H1 (cell line): ENCODE results near the gene NECTIN3. TPM values are rescaled to one million over a fixed set of nuclear protein-coding genes. Genes with fewer than 3 reads are reported as not detected.

Experiments used
- CBX8 ChIP-seq: fragments of 300-800, 300-1000 bp; sonication (generic); IDR thresholded peaks from 2 replicates; pipeline ENCODE4 v1.7.1; 2016; ENCODE audit warnings: low read depth, low read length, borderline replicate concordance
- CEBPB ChIP-seq: IDR thresholded peaks from 2 replicates; pipeline ENCODE4 v1.6.1; 2012; ENCODE audit warnings: low read depth, low read length
- CHD1 ChIP-seq: IDR thresholded peaks from 2 replicates; pipeline ENCODE4 v1.6.1; 2012; ENCODE audit warnings: low read depth, low read length, improper control_type of control experiment
- CTCF ChIP-seq, 3 experiments: IDR thresholded peaks; 1 replicate in 2 of 3; 2 replicates in 1 of 3; pipeline versions ENCODE4 v1.5.1 to v1.6.1; 2011; ENCODE audit warnings: low read length in 3 of 3, mild to moderate bottlenecking in 3 of 3, inconsistent platforms in 2 of 3, low read depth in 1 of 3, moderate library complexity in 1 of 3; ENCODE audit not compliant: insufficient read depth in 1 of 3; ENCODE audit errors: control extremely low read depth in 1 of 3
- EZH2 ChIP-seq: fragments of 200-600 bp; sonication (generic); IDR thresholded peaks from 2 replicates; pipeline ENCODE4 v1.7.1; 2012; ENCODE audit warnings: low read depth, mild to moderate bottlenecking, moderate library complexity, low read length, inconsistent platforms; ENCODE audit not compliant: severe bottlenecking
- KDM1A ChIP-seq: fragments of 200-600, 300-600 bp; sonication (generic); IDR thresholded peaks from 2 replicates; pipeline ENCODE4 v1.7.1; 2016; ENCODE audit warnings: mild to moderate bottlenecking, low read length, borderline replicate concordance
- SIX5 ChIP-seq: IDR thresholded peaks from 2 replicates; pipeline ENCODE4 v1.6.1; 2011; ENCODE audit warnings: mild to moderate bottlenecking, low read depth, low read length
- SP1 ChIP-seq: IDR thresholded peaks from 2 replicates; pipeline ENCODE4 v1.6.1; 2011; ENCODE audit warnings: low read depth, low read length
- polyA plus RNA-seq, 7 experiments: library from polyadenylated mRNA; depleted of rRNA in 3 of 7; stranded (reverse) in 5 of 7; unstranded in 2 of 7; fragments of >200 nt in 5 of 7; fragments of 200-250 nt in 2 of 7; gene quantifications; 1 replicate in 5 of 7; 2 replicates in 1 of 7; 4 replicates in 1 of 7; pipeline versions ENCODE4 v1.2.1 to v1.2.3, GENCODE V29; 2011 to 2013; ENCODE audit warnings: missing spikeins in 2 of 7, mixed read lengths in 2 of 7
- total RNA-seq: library from RNA; stranded (reverse); fragmentation: NEBNext Ultra II Directional; extraction: Animal tissue kit (Norgen Biotek cat#: 25700); gene quantifications from 2 replicates; pipeline ENCODE4 v1.2.1, GENCODE V29; 2021

NECTIN3 gene
- total and polyA plus RNA-seq, 2 of the 8 experiments (the other 6 are each of a cell fraction or from before 2014, with no cell fraction given) = 13.6 to 50.6 TPM

GRCh38 chr3:111197485-111197884 lies 125.9 kb downstream of the NECTIN3 start (continued):
- TF ChIP-seq CTCF (IDR thresholded peaks at IDR 0.05; ENCODE audit: control extremely low read depth in 1 of 3, insufficient read depth in 1 of 3, low read depth in 1 of 3, low read length in 3 of 3) = no peak
- no peak for TF ChIP-seq SIX5
- TF ChIP-seq EZH2 = no peak
- TF ChIP-seq CHD1 = no peak
- TF ChIP-seq CEBPB = no peak
- no peak for TF ChIP-seq SP1
- no peak for TF ChIP-seq KDM1A
- no peak for TF ChIP-seq CBX8
- TF ChIP-seq, all 59 proteins: peak for 0
